Adipocyte (in vitro differentiated cells): ENCODE results near the gene CEMP1.
"Not testable (repeated sequence)": the region's sequence is repeated elsewhere in the genome, so short reads cannot be mapped to it uniquely, and the experiment has no call there.

ENCODE experiments used
- DNase-seq: peaks from one replicate; pipeline ENCODE4 v3.0.0-alpha.2; 2015; ENCODE audit warnings: low read depth
- H3K27me3 ChIP-seq: replicated peaks from 2 replicates; pipeline ENCODE4 v1.7.0; 2013; ENCODE audit warnings: mild to moderate bottlenecking, low read length, moderate library complexity; ENCODE audit not compliant: control insufficient read depth, insufficient read depth
- H3K36me3 ChIP-seq: 2 replicates; pipeline ENCODE4 v1.7.0; 2013; ENCODE audit warnings: low read length, mild to moderate bottlenecking, moderate library complexity; ENCODE audit not compliant: control insufficient read depth, insufficient read depth, severe bottlenecking
- H3K4me1 ChIP-seq: 2 replicates; pipeline ENCODE4 v1.7.0; 2013; ENCODE audit warnings: mild to moderate bottlenecking, low read length, moderate library complexity; ENCODE audit not compliant: control insufficient read depth, insufficient read depth
- H3K4me3 ChIP-seq: 2 replicates; pipeline ENCODE4 v1.7.0; 2013; ENCODE audit warnings: mild to moderate bottlenecking, low read length, moderate library complexity
- H3K9ac ChIP-seq: 2 replicates; pipeline ENCODE4 v1.7.0; 2013; ENCODE audit warnings: mild to moderate bottlenecking, low read length, moderate library complexity
- H3K9me3 ChIP-seq: 2 replicates; pipeline ENCODE4 v1.7.0; 2013; ENCODE audit warnings: mild to moderate bottlenecking, low read length, moderate library complexity; ENCODE audit not compliant: control insufficient read depth

CEMP1 gene

GRCh38 chr16:2534335-2534734 is 3.1 kb upstream of the CEMP1 start:
- not testable (repeated sequence) for H3K27me3 ChIP-seq, H3K4me3 ChIP-seq, H3K9ac ChIP-seq, H3K9me3 ChIP-seq, DNase-seq
- Histone ChIP-seq H3K4me1 (peaks cover 32% of the 10 kb centered on the region), H3K36me3 (peaks cover 14% of the 10 kb centered on the region)

- H3K9ac ChIP-seq: peak overlapping the region; percentile 91
- H3K4me3 ChIP-seq: no peak overlapping the region
- H3K27me3 ChIP-seq: no peaks in the 10 kb centered on the region
- H3K36me3 ChIP-seq: peaks cover 19% of the 10 kb centered on the region
- DNase-seq: no peak
- H3K4me1 ChIP-seq: peaks cover 28% of the 10 kb centered on the region
- H3K9me3 ChIP-seq: no peaks in the 10 kb centered on the region
These were observed 2.7 kb upstream of the CEMP1 start for GRCh38 chr16:2533912-2534311.

GRCh38 chr16:2533142-2533755 is 2.0 kb upstream of the CEMP1 start:
- Histone ChIP-seq H3K9ac (peak overlapping the region; percentile 91), H3K4me3 (peak overlapping the region; percentile 88), H3K4me1 (peaks cover 26% of the 10 kb centered on the region), H3K36me3 (peaks cover 25% of the 10 kb centered on the region)
- not testable (repeated sequence) for H3K9me3 ChIP-seq, DNase-seq, H3K27me3 ChIP-seq

- Histone ChIP-seq H3K36me3 (peaks cover 31% of the 10 kb centered on the region), H3K27me3 (no peaks in the 10 kb centered on the region), H3K9me3 (no peaks in the 10 kb centered on the region), H3K4me3 (peak overlapping the region; percentile 88), H3K4me1 (peaks cover 26% of the 10 kb centered on the region), H3K9ac (peak overlapping the region; percentile 91)
- DNase-seq: peak; percentile 61
These were observed 1.4 kb upstream of the CEMP1 start for GRCh38 chr16:2532494-2533141.

- Histone ChIP-seq H3K27me3 (no peaks in the 10 kb centered on the region), H3K9ac (peak overlapping the region; percentile 91), H3K36me3 (peaks cover 34% of the 10 kb centered on the region), H3K4me3 (peak overlapping the region; percentile 88), H3K9me3 (no peaks in the 10 kb centered on the region), H3K4me1 (peaks cover 23% of the 10 kb centered on the region)
- DNase-seq: peak; percentile 99
These were observed 687 bp upstream of the CEMP1 start for GRCh38 chr16:2531696-2532493.

GRCh38 chr16:2530629-2531318 is 434 bp downstream of the CEMP1 start:
- no peak for DNase-seq
- Histone ChIP-seq H3K27me3 (no peaks in the 10 kb centered on the region), H3K36me3 (peaks cover 42% of the 10 kb centered on the region), H3K9ac (peak overlapping the region; percentile 86), H3K9me3 (no peaks in the 10 kb centered on the region), H3K4me1 (peaks cover 15% of the 10 kb centered on the region), H3K4me3 (peak overlapping the region; percentile 88)

- H3K4me3 ChIP-seq: no peak overlapping the region
- no peak for DNase-seq
- H3K9me3 ChIP-seq: no peaks in the 10 kb centered on the region
- no peak overlapping the region for H3K9ac ChIP-seq
- H3K27me3 ChIP-seq: no peaks in the 10 kb centered on the region
- H3K36me3 ChIP-seq: peaks cover 42% of the 10 kb centered on the region
- H3K4me1 ChIP-seq: peaks cover 11% of the 10 kb centered on the region
These were observed 1.1 kb downstream of the CEMP1 start for GRCh38 chr16:2529961-2530628.

- H3K4me1 ChIP-seq: peaks cover 11% of the 10 kb centered on the region
- H3K4me3 ChIP-seq: no peak overlapping the region
- peaks cover 50% of the 10 kb centered on the region for H3K36me3 ChIP-seq
- H3K9ac ChIP-seq: no peak overlapping the region
- DNase-seq: no peak
- no peaks in the 10 kb centered on the region for H3K27me3 ChIP-seq
- no peaks in the 10 kb centered on the region for H3K9me3 ChIP-seq
These were observed 1.9 kb downstream of the CEMP1 start for GRCh38 chr16:2529061-2529931.

GRCh38 chr16:2528161-2529060 is 2.8 kb downstream of the CEMP1 start:
- DNase-seq: no peak
- peaks cover 59% of the 10 kb centered on the region for H3K36me3 ChIP-seq
- peaks cover 11% of the 10 kb centered on the region for H3K4me1 ChIP-seq
- no peaks in the 10 kb centered on the region for H3K9me3 ChIP-seq
- H3K9ac ChIP-seq: no peak overlapping the region
- no peak overlapping the region for H3K4me3 ChIP-seq
- no peaks in the 10 kb centered on the region for H3K27me3 ChIP-seq
